Measurements from ENCODE around the gene GPR68. TPM values are rescaled to one million over a fixed set of nuclear protein-coding genes. Genes with fewer than 3 reads are reported as not detected.
A peak's percentile ranks its signal among the peaks of the same experiment; 100 is the strongest.

Gene GPR68
- total and polyA plus RNA-seq, 2 donors (not counting 1 experiment from before 2014, with no cell fraction given) = 0.31 to 0.34 TPM

GRCh38 chr14:91286530-91286937, 42.0 kb upstream of the GPR68 start:
- no peak overlapping the region for H2AFZ ChIP-seq (ENCODE audit: insufficient read depth, low read depth, low read length, poor library complexity, severe bottlenecking)
- H3K9ac ChIP-seq (ENCODE audit: low read length) = no peak overlapping the region
- intact Hi-C loops (cut with micrococcal nuclease) = loop anchor here (1.0 to 5.0 kb wide), 4 partner anchors 44 to 383 kb away; partner anchors contain the start of gene GPR68
- ATAC-seq (ENCODE audit: low read depth) (peak; percentile 79), DNase-seq (peak; percentile 79)
- H3K79me2 ChIP-seq (ENCODE audit: control insufficient read depth, insufficient read depth, low read length) = peaks cover 30% of the 10 kb centered on the region
- peaks cover 11 to 92% of the 10 kb centered on the region in 2 experiments for H3K36me3 ChIP-seq (replicated peaks in 1 of 2; ENCODE audit: control extremely low read depth in 1 of 2, control insufficient read depth in 1 of 2, extremely low read depth in 1 of 2, insufficient read depth in 2 of 2, low read length in 1 of 2)
- no peak overlapping the region for H3K27ac ChIP-seq (ENCODE audit: low read length in 2 of 2)
- Mint-ChIP-seq H3K27me3 (no peaks in the 10 kb centered on the region), H3K27ac (peak overlapping the region; percentile 72), H3K4me3 (no peak overlapping the region), H3K4me1 (peaks cover 23% of the 10 kb centered on the region), H3K9me3 (ENCODE audit: insufficient read depth) (no peaks in the 10 kb centered on the region)
- CTCF ChIA-PET = interaction anchor here (0.7 to 16.1 kb wide), 28 partner anchors 9 to 384 kb away, joined by 3 to 449 read pairs (median 4); partner anchors contain the start of gene GPR68
- H3K4me2 ChIP-seq (replicated peaks; ENCODE audit: low read depth, low read length, poor library complexity, severe bottlenecking) = no peak overlapping the region
- H3K4me3 ChIP-seq (ENCODE audit: control extremely low read depth in 1 of 5, extremely low read depth in 1 of 5, insufficient read depth in 1 of 5, low read depth in 2 of 5, low read length in 4 of 5) = no peak overlapping the region
- WGBS (ENCODE audit: insufficient coverage) = 71% methylated on average over 6 of the region's 7 CpGs
- H3K9me3 ChIP-seq (ENCODE audit: control extremely low read depth in 1 of 3, control insufficient read depth in 2 of 3, insufficient read depth in 1 of 3, low read length in 2 of 3) = peaks cover 0 to 5% (median 0%) of the 10 kb centered on the region in 3 donors
- H3K4me1 ChIP-seq (ENCODE audit: control insufficient read depth in 2 of 2, insufficient read depth in 2 of 2, low read length in 2 of 2) = peaks cover 20 to 21% of the 10 kb centered on the region in 2 donors
- H3K27me3 ChIP-seq (replicated peaks in 1 of 4; ENCODE audit: control extremely low read depth in 1 of 4, control insufficient read depth in 3 of 4, insufficient read depth in 4 of 4, low read length in 3 of 4) = no peaks in the 10 kb centered on the region
- H4K20me1 ChIP-seq (ENCODE audit: control insufficient read depth, insufficient read depth, low read length, poor library complexity, severe bottlenecking) = peaks cover 23% of the 10 kb centered on the region
- POLR2A ChIA-PET = interaction anchor here (0.6 kb wide), 1 partner anchor 110 kb away, joined by 3 read pairs; no protein-coding TSS in a partner anchor
- TF ChIP-seq EZH2 (IDR thresholded peaks at IDR 0.05; ENCODE audit: borderline replicate concordance, insufficient read depth, low read depth, low read length, poor library complexity, severe bottlenecking) (no peak), CTCF (IDR thresholded peaks at IDR 0.05) (peak; percentile 96)

GRCh38 chr14:91284791-91285548, 40.5 kb upstream of the GPR68 start:
- 35% methylated on average over 10 of the region's 14 CpGs for WGBS (ENCODE audit: insufficient coverage)
- TF ChIP-seq CTCF (IDR thresholded peaks at IDR 0.05) (no peak), EZH2 (IDR thresholded peaks at IDR 0.05; ENCODE audit: borderline replicate concordance, insufficient read depth, low read depth, low read length, poor library complexity, severe bottlenecking) (no peak)
- Histone ChIP-seq H3K4me2 (replicated peaks; ENCODE audit: low read depth, low read length, poor library complexity, severe bottlenecking) (peak overlapping the region; percentile 41), H3K79me2 (ENCODE audit: control insufficient read depth, insufficient read depth, low read length) (peaks cover 33% of the 10 kb centered on the region), H3K9me3 (ENCODE audit: control extremely low read depth in 1 of 3, control insufficient read depth in 2 of 3, insufficient read depth in 1 of 3, low read length in 2 of 3) (peaks cover 0 to 5% (median 0%) of the 10 kb centered on the region in 3 donors), H2AFZ (ENCODE audit: insufficient read depth, low read depth, low read length, poor library complexity, severe bottlenecking) (no peak overlapping the region), H3K27ac (ENCODE audit: low read length in 2 of 2) (peak overlapping the region; percentile 9 to 66), H3K27me3 (replicated peaks in 1 of 4; ENCODE audit: control extremely low read depth in 1 of 4, control insufficient read depth in 3 of 4, insufficient read depth in 4 of 4, low read length in 3 of 4) (no peaks in the 10 kb centered on the region), H4K20me1 (ENCODE audit: control insufficient read depth, insufficient read depth, low read length, poor library complexity, severe bottlenecking) (peaks cover 24% of the 10 kb centered on the region), H3K9ac (ENCODE audit: low read length) (no peak overlapping the region), H3K4me3 (ENCODE audit: control extremely low read depth in 1 of 5, extremely low read depth in 1 of 5, insufficient read depth in 1 of 5, low read depth in 2 of 5, low read length in 4 of 5) (no peak overlapping the region), H3K36me3 (replicated peaks in 1 of 2; ENCODE audit: control extremely low read depth in 1 of 2, control insufficient read depth in 1 of 2, extremely low read depth in 1 of 2, insufficient read depth in 2 of 2, low read length in 1 of 2) (peaks cover 23 to 93% of the 10 kb centered on the region in 2 experiments), H3K4me1 (ENCODE audit: control insufficient read depth in 2 of 2, insufficient read depth in 2 of 2, low read length in 2 of 2) (peaks cover 20 to 21% of the 10 kb centered on the region in 2 donors)
- POLR2A ChIA-PET = no interaction called here
- CTCF ChIA-PET = interaction anchor here (0.5 to 16.1 kb wide), 22 partner anchors 8 to 399 kb away, joined by 3 to 449 read pairs (median 4); partner anchors contain the start of genes CCDC88C and GPR68
- peak; percentile 28 for ATAC-seq (ENCODE audit: low read depth)
- intact Hi-C loops (cut with micrococcal nuclease) = loop anchor here (5.0 kb wide), 2 partner anchors 43 to 298 kb away; partner anchors contain the start of gene GPR68
- peak overlapping the region; percentile 42 for H3K27ac Mint-ChIP-seq
- peak; percentile 30 for DNase-seq
- H3K27me3 Mint-ChIP-seq = no peaks in the 10 kb centered on the region
- H3K4me1 Mint-ChIP-seq = peaks cover 23% of the 10 kb centered on the region
- H3K4me3 Mint-ChIP-seq = no peak overlapping the region
- no peaks in the 10 kb centered on the region for H3K9me3 Mint-ChIP-seq (ENCODE audit: insufficient read depth)
